Measurements from ENCODE around the gene RAB34.

- TF ChIP-seq CTCF (IDR thresholded peaks at IDR 0.05; ENCODE audit: poor library complexity) = no peak
- no peak for TF ChIP-seq EZH2 (IDR thresholded peaks at IDR 0.05; ENCODE audit: borderline replicate concordance)
These were observed 7.5 kb upstream of the RAB34 start for GRCh38 chr17:28725166-28725659.
